Progenitor cell of endocrine pancreas (in vitro differentiated cells): ENCODE results near the gene KPNA4. TPM values are rescaled to one million over a fixed set of nuclear protein-coding genes. Genes with fewer than 3 reads are reported as not detected.

Experiments
- DNase-seq: peaks from one replicate; pipeline ENCODE4 v3.0.0; 2021; ENCODE audit warnings: low spot score; ENCODE audit not compliant: unreplicated experiment
- H3K27ac Mint-ChIP-seq: 2 replicates; pipeline ENCODE4 v1.8.0; 2021; ENCODE audit warnings: mild to moderate bottlenecking, moderate library complexity, mixed read lengths
- H3K27me3 Mint-ChIP-seq: 2 replicates; pipeline ENCODE4 v1.8.0; 2021; ENCODE audit warnings: mixed read lengths
- H3K36me3 Mint-ChIP-seq: 2 replicates; pipeline ENCODE4 v1.8.0; 2022; ENCODE audit warnings: mixed read lengths; ENCODE audit not compliant: insufficient read depth
- H3K4me1 Mint-ChIP-seq: 2 replicates; pipeline ENCODE4 v1.8.0; 2021; ENCODE audit warnings: low read depth, mixed read lengths
- H3K4me3 Mint-ChIP-seq: 2 replicates; pipeline ENCODE4 v1.8.0; 2021; ENCODE audit warnings: low read depth, mild to moderate bottlenecking, moderate library complexity, mixed read lengths
- H3K9me3 Mint-ChIP-seq: 2 replicates; pipeline ENCODE4 v1.8.0; 2021; ENCODE audit warnings: low read depth, mixed read lengths
- CTCF ChIP-seq: fragments of 200-600 bp; sonication (generic); IDR thresholded peaks from one replicate; pipeline ENCODE4 v1.5.0; 2021; ENCODE audit warnings: antibody characterized with exemption, mild to moderate bottlenecking; ENCODE audit not compliant: unreplicated experiment
- total RNA-seq: library from RNA; stranded (reverse); gene quantifications from 2 replicates; pipeline ENCODE4 v1.2.1, GENCODE V29; 2021

The KPNA4 gene
- total RNA-seq, 1 donor from 2014 or later, result 59.1 TPM

- TF ChIP-seq CTCF, result no peak
- Mint-ChIP-seq H3K27ac (no peak overlapping the region), H3K27me3 (no peaks in the 10 kb centered on the region), H3K9me3 (peaks cover 2% of the 10 kb centered on the region), H3K4me1 (no peaks in the 10 kb centered on the region), H3K4me3 (no peak overlapping the region), H3K36me3 (peaks cover 21% of the 10 kb centered on the region)
- no peak for DNase-seq
Measured at GRCh38 chr3:160501325-160501724, 64.0 kb downstream of the KPNA4 start.

- Mint-ChIP-seq H3K9me3 (peaks cover 5% of the 10 kb centered on the region), H3K27ac (no peak overlapping the region)
Measured at GRCh38 chr3:160498202-160498601, 67.2 kb downstream of the KPNA4 start.

GRCh38 chr3:160490166-160490565, 75.2 kb downstream of the KPNA4 start:
- H3K27ac Mint-ChIP-seq, result no peak overlapping the region
- DNase-seq, result no peak
- no peak overlapping the region for H3K4me3 Mint-ChIP-seq
- no peaks in the 10 kb centered on the region for H3K4me1 Mint-ChIP-seq
- H3K36me3 Mint-ChIP-seq, result no peaks in the 10 kb centered on the region
- H3K9me3 Mint-ChIP-seq, result no peaks in the 10 kb centered on the region
- no peak for TF ChIP-seq CTCF
- no peaks in the 10 kb centered on the region for H3K27me3 Mint-ChIP-seq

More at GRCh38 chr3:160498202-160498601, 67.2 kb downstream of the KPNA4 start:
- DNase-seq, result no peak
- TF ChIP-seq CTCF, result no peak
- Mint-ChIP-seq H3K4me3 (no peak overlapping the region), H3K36me3 (peaks cover 15% of the 10 kb centered on the region), H3K27me3 (no peaks in the 10 kb centered on the region), H3K4me1 (no peaks in the 10 kb centered on the region)

GRCh38 chr3:160486459-160486869, 78.9 kb downstream of the KPNA4 start:
- DNase-seq, result no peak
- no peak overlapping the region for H3K27ac Mint-ChIP-seq
- TF ChIP-seq CTCF, result peak; percentile 80

GRCh38 chr3:160482796-160483195, 82.6 kb downstream of the KPNA4 start:
- no peak overlapping the region for H3K27ac Mint-ChIP-seq
- DNase-seq, result no peak
- H3K36me3 Mint-ChIP-seq, result no peaks in the 10 kb centered on the region
- TF ChIP-seq CTCF, result no peak
- peaks cover 4% of the 10 kb centered on the region for H3K4me1 Mint-ChIP-seq
- peaks cover 4% of the 10 kb centered on the region for H3K27me3 Mint-ChIP-seq
- no peak overlapping the region for H3K4me3 Mint-ChIP-seq
- no peaks in the 10 kb centered on the region for H3K9me3 Mint-ChIP-seq

More at GRCh38 chr3:160486459-160486869, 78.9 kb downstream of the KPNA4 start:
- Mint-ChIP-seq H3K36me3 (no peaks in the 10 kb centered on the region), H3K4me3 (no peak overlapping the region), H3K4me1 (no peaks in the 10 kb centered on the region), H3K9me3 (no peaks in the 10 kb centered on the region), H3K27me3 (no peaks in the 10 kb centered on the region)
